Measurements from ENCODE around the gene AP1G2. TPM values are rescaled to one million over a fixed set of nuclear protein-coding genes. Genes with fewer than 3 reads are reported as not detected.

Gene AP1G2
- total RNA-seq, 1 experiment from 2014 or later, result 160 TPM

DNA sequence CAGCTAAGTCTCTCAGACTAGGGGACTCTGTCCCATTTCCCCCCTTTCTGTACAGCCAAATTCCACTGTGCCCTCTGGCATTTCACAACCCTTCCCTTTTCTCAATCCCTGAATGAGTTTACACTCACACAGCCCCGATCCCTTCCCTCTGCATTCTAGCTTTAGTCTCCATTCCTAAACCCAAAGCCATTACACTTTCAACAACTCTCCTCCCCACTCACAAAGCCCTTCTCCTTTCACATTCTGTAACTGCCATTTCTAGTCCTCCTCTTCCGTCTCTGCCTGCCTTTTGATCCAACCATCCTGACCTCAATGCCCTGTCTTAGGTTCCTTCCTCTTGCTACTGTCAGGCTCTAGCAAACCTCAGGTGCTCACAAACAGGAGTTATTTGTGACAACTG, 19.7 kb downstream of the AP1G2 start:
- intact Hi-C loops (cut with micrococcal nuclease; ENCODE audit: unreplicated experiment), result no loop called here
- TF ChIP-seq, protein P1, sequence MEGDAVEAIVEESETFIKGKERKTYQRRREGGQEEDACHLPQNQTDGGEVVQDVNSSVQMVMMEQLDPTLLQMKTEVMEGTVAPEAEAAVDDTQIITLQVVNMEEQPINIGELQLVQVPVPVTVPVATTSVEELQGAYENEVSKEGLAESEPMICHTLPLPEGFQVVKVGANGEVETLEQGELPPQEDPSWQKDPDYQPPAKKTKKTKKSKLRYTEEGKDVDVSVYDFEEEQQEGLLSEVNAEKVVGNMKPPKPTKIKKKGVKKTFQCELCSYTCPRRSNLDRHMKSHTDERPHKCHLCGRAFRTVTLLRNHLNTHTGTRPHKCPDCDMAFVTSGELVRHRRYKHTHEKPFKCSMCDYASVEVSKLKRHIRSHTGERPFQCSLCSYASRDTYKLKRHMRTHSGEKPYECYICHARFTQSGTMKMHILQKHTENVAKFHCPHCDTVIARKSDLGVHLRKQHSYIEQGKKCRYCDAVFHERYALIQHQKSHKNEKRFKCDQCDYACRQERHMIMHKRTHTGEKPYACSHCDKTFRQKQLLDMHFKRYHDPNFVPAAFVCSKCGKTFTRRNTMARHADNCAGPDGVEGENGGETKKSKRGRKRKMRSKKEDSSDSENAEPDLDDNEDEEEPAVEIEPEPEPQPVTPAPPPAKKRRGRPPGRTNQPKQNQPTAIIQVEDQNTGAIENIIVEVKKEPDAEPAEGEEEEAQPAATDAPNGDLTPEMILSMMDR (IDR thresholded peaks at IDR 0.05; ENCODE audit: insufficient read depth in 1 of 2, low read depth in 1 of 2, low read length in 1 of 2, severe bottlenecking in 1 of 2, unreplicated experiment in 1 of 2), result no peak
- Mint-ChIP-seq H3K4me3 (ENCODE audit: unreplicated experiment) (no peak overlapping the region), H3K4me1 (ENCODE audit: low read depth, unreplicated experiment) (peaks cover 11% of the 10 kb centered on the region), H3K36me3 (ENCODE audit: insufficient read depth, unreplicated experiment) (no peaks in the 10 kb centered on the region), H3K27me3 (ENCODE audit: insufficient read depth, unreplicated experiment) (no peaks in the 10 kb centered on the region), H3K27ac (ENCODE audit: unreplicated experiment) (no peak overlapping the region), H3K9me3 (ENCODE audit: unreplicated experiment) (no peaks in the 10 kb centered on the region)
- no peaks in the 10 kb centered on the region for H3K9me3 ChIP-seq
- DNase-seq, result no peak
- BruUV-seq (replicated peaks), result no TSS peak
- H3K36me3 ChIP-seq (ENCODE audit: control insufficient read depth, insufficient read depth, low read length), result no peaks in the 10 kb centered on the region
- H3K4me3 ChIP-seq (ENCODE audit: low read depth, low read length), result no peak overlapping the region
- POLR2A ChIA-PET, result no interaction called here
- H3K4me1 ChIP-seq, result 0 out of 2 replicates have a peak, but pooled peaks cover 5% of the 10 kb centered on the region
- H3K27me3 ChIP-seq (replicated peaks; ENCODE audit: control insufficient read depth, insufficient read depth, low read length), result no peaks in the 10 kb centered on the region
- CTCF ChIA-PET, result no interaction called here

DNA sequence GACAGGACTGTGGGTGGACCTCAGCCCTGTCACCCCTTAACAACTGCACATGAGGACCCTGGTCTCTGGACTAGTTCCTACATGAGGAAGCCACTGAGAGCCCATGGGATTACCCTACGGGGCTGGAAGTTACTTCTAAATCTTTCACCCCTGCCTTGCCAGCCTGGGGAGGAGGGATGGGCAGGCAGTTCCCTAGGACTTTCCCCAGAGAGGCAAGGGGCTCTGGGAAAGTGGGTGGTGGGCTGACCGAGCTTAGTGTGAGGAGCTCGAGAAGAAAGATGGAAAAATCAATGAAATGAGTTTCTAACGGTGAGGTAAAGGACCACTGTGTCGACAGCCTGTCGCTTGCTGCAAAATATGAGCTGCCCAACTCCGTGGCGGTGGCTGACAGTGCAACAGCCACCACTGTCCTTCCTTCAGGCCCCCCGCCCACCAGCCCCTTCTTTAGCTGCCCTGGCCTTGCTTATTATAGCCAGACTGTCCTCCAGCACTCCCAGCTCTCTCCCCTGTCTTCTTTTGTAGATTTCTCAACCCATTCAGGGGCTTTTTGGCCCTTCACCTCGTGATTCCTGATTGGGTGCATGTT, 21.0 kb downstream of the AP1G2 start:
- H3K36me3 ChIP-seq (ENCODE audit: control insufficient read depth, insufficient read depth, low read length), result no peaks in the 10 kb centered on the region; the same call in 1 of the 2 replicates
- TF ChIP-seq, protein P1 (IDR thresholded peaks at IDR 0.05; ENCODE audit: insufficient read depth in 1 of 2, low read depth in 1 of 2, low read length in 1 of 2, severe bottlenecking in 1 of 2, unreplicated experiment in 1 of 2), result no peak
- no TSS peak for BruUV-seq (replicated peaks)
- no peak overlapping the region for H3K4me3 ChIP-seq (ENCODE audit: low read depth, low read length)
- no peaks in the 10 kb centered on the region for H3K27me3 ChIP-seq (replicated peaks; ENCODE audit: control insufficient read depth, insufficient read depth, low read length)
- CTCF ChIA-PET, result no interaction called here
- Mint-ChIP-seq H3K36me3 (ENCODE audit: insufficient read depth, unreplicated experiment) (no peaks in the 10 kb centered on the region), H3K27me3 (ENCODE audit: insufficient read depth, unreplicated experiment) (no peaks in the 10 kb centered on the region), H3K9me3 (ENCODE audit: unreplicated experiment) (no peaks in the 10 kb centered on the region), H3K27ac (ENCODE audit: unreplicated experiment) (no peak overlapping the region), H3K4me3 (ENCODE audit: unreplicated experiment) (no peak overlapping the region), H3K4me1 (ENCODE audit: low read depth, unreplicated experiment) (peaks cover 18% of the 10 kb centered on the region)
- H3K4me1 ChIP-seq, result no peaks in the 10 kb centered on the region
- POLR2A ChIA-PET, result no interaction called here
- intact Hi-C loops (cut with micrococcal nuclease; ENCODE audit: unreplicated experiment), result no loop called here
- no peaks in the 10 kb centered on the region for H3K9me3 ChIP-seq
- no peak for DNase-seq

DNA sequence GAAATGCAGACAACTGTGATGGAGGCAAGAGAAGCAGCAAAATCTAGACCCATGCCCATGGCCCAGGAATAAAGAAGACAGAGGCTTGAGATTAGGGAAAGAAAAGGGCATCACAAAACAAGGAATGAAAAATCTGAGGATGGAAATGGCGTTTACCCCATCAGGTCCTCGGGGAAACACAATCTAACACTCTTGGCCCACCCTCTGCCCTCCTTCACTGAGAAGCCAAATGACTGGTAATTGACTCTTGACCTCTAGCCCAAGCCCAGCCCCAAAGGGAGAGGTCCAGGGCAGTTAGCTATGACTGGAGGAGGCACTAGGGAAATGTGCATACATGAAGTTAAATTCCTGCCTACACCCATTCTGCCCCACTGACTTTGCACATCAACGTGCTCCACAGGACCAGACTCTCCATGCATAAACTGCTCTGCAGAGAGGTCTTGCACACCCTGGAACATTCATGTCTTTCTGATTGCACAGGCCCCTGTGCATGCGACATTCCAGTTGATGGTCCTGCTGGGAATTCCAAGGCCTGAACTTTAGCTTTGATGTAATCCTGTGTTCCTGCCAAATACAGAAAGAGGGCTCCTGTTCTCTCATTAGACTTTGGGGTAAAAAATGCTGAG, 21.7 kb downstream of the AP1G2 start:
- Histone ChIP-seq H3K4me1 (no peaks in the 10 kb centered on the region), H3K27me3 (replicated peaks; ENCODE audit: control insufficient read depth, insufficient read depth, low read length) (no peaks in the 10 kb centered on the region), H3K36me3 (ENCODE audit: control insufficient read depth, insufficient read depth, low read length) (no peaks in the 10 kb centered on the region; the same call in 1 of the 2 replicates), H3K9me3 (no peaks in the 10 kb centered on the region), H3K4me3 (ENCODE audit: low read depth, low read length) (no peak overlapping the region)
- no peaks in the 10 kb centered on the region for H3K36me3 Mint-ChIP-seq (ENCODE audit: insufficient read depth, unreplicated experiment)
- ChIA-PET POLR2A (no interaction called here), CTCF (no interaction called here)
- H3K27ac Mint-ChIP-seq (ENCODE audit: unreplicated experiment), result no peak overlapping the region
- no TSS peak for BruUV-seq (replicated peaks)
- DNase-seq, result no peak
- no peaks in the 10 kb centered on the region for H3K27me3 Mint-ChIP-seq (ENCODE audit: insufficient read depth, unreplicated experiment)
- no peaks in the 10 kb centered on the region for H3K9me3 Mint-ChIP-seq (ENCODE audit: unreplicated experiment)
- peaks cover 19% of the 10 kb centered on the region for H3K4me1 Mint-ChIP-seq (ENCODE audit: low read depth, unreplicated experiment)
- TF ChIP-seq, protein P1 (IDR thresholded peaks at IDR 0.05; ENCODE audit: insufficient read depth in 1 of 2, low read depth in 1 of 2, low read length in 1 of 2, severe bottlenecking in 1 of 2, unreplicated experiment in 1 of 2), result no peak
- no peak overlapping the region for H3K4me3 Mint-ChIP-seq (ENCODE audit: unreplicated experiment)
- intact Hi-C loops (cut with micrococcal nuclease; ENCODE audit: unreplicated experiment), result no loop called here

Data from Caco-2 (cell line).